Panc1 (cell line): ENCODE measurements around the gene DNAJB13.

ENCODE experiments used
- POLR2AphosphoS5 ChIP-seq: IDR thresholded peaks from 2 replicates; pipeline ENCODE4 v1.6.1; 2012; ENCODE audit warnings: mild to moderate bottlenecking, low read depth, low read length, moderate library complexity
- REST ChIP-seq, 2 experiments: IDR thresholded peaks; 2 replicates each; pipeline ENCODE4 v1.6.1; 2011 to 2012; ENCODE audit warnings: low read depth in 2 of 2, control low read depth in 1 of 2, low read length in 1 of 2, mild to moderate bottlenecking in 1 of 2, moderate library complexity in 1 of 2; ENCODE audit not compliant: insufficient read depth in 1 of 2
- SIN3A ChIP-seq: IDR thresholded peaks from 2 replicates; pipeline ENCODE4 v1.6.1; 2012; ENCODE audit warnings: low read depth, mild to moderate bottlenecking, low read length, moderate library complexity, borderline replicate concordance; ENCODE audit not compliant: insufficient read depth
- TCF7L2 ChIP-seq: IDR thresholded peaks from 2 replicates; pipeline ENCODE4 v1.6.1; 2011; ENCODE audit warnings: mild to moderate bottlenecking, low read depth, low read length, inconsistent platforms
- TF ChIP-seq, protein P1 (sequence below): fragments of 450-650 bp; IDR thresholded peaks from 2 replicates; pipeline ENCODE4 v1.5.1; 2017; ENCODE audit warnings: mild to moderate bottlenecking

DNA sequence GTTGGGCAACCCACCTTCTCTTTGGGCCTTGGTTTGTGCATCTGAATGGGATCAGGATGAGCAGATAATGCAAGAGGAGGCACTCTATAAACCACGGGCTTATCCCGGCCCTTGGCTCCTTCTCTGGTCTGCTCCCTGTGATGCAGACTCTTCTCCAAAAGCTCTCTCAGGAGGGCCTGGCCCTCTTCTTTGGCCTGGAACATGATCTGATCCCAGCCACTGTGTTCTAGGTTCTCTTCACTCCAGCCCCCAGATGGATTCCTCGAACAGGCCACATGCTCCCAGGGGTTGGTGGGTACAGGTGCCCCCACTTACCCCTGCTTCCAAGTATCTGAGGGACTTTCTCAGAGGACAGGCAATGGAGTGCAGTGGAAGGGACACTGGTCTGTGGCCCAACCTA, 66.8 kb downstream of the DNAJB13 start:
- TF ChIP-seq, protein P1, sequence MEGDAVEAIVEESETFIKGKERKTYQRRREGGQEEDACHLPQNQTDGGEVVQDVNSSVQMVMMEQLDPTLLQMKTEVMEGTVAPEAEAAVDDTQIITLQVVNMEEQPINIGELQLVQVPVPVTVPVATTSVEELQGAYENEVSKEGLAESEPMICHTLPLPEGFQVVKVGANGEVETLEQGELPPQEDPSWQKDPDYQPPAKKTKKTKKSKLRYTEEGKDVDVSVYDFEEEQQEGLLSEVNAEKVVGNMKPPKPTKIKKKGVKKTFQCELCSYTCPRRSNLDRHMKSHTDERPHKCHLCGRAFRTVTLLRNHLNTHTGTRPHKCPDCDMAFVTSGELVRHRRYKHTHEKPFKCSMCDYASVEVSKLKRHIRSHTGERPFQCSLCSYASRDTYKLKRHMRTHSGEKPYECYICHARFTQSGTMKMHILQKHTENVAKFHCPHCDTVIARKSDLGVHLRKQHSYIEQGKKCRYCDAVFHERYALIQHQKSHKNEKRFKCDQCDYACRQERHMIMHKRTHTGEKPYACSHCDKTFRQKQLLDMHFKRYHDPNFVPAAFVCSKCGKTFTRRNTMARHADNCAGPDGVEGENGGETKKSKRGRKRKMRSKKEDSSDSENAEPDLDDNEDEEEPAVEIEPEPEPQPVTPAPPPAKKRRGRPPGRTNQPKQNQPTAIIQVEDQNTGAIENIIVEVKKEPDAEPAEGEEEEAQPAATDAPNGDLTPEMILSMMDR: no peak
- no peak for TF ChIP-seq SIN3A
- no peak for TF ChIP-seq REST (IDR thresholded peaks at IDR 0.05; ENCODE audit: insufficient read depth in 1 of 2, low read depth in 2 of 2, low read length in 1 of 2)
- TF ChIP-seq POLR2AphosphoS5: no peak
- no peak for TF ChIP-seq TCF7L2
